ENCODE results near the gene PLOD1. TPM values are rescaled to one million over a fixed set of nuclear protein-coding genes. Genes with fewer than 3 reads are reported as not detected.

The PLOD1 gene
- polyA plus RNA-seq, 2 of the 4 experiments (the other 2 are of a cell fraction) = 53.8 to 83.9 TPM

DNA sequence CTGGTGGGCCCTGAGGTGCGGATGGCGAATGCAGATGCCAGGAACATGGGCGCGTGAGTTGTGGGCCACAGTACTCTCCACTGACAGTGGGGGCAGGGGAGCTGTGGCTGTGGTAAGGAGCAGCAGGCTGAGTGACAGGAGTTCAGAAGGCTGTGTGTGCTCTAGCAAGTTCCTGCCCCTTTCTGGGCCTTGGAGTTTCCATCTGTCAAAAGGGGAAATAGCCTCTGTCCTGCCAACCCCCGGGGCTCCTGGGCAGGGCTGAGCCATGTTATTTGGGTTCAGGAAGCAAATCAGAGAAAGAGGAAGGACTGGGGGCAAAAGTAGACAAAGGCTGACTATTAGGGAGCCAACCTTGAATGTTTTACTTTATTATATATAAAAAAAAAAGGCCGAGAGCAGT, 26.2 kb downstream of the PLOD1 start:
- no peaks in the 10 kb centered on the region for H3K4me1 ChIP-seq
- no peak overlapping the region for H3K4me2 ChIP-seq
- H3K4me3 ChIP-seq = no peak overlapping the region
- H3K27ac ChIP-seq = no peak overlapping the region
- ChIA-PET POLR2A (no interaction called here), CTCF (no interaction called here)
- TF ChIP-seq PHF8 (IDR thresholded peaks at IDR 0.05; ENCODE audit: borderline replicate concordance, low read depth) (no peak), HOXA7 (CRISPR knock-in tag; IDR thresholded peaks at IDR 0.05) (no peak), CHD2 (IDR thresholded peaks at IDR 0.05; ENCODE audit: low read length, partially characterized antibody) (no peak), CEBPB (IDR thresholded peaks at IDR 0.05) (no peak), SREBF2 (IDR thresholded peaks at IDR 0.05) (no peak), TP53 (CRISPR knock-in tag; IDR thresholded peaks at IDR 0.05) (no peak), ZSCAN20 (CRISPR knock-in tag; IDR thresholded peaks at IDR 0.05) (no peak), MYC (IDR thresholded peaks at IDR 0.05; ENCODE audit: borderline replicate concordance, low read length) (no peak), FOSB (CRISPR knock-in tag; IDR thresholded peaks at IDR 0.05) (no peak), NPAS2 (CRISPR knock-in tag; IDR thresholded peaks at IDR 0.05; ENCODE audit: borderline replicate concordance) (no peak), GATA3 (IDR thresholded peaks at IDR 0.05; ENCODE audit: borderline replicate concordance) (no peak), ZNF302 (CRISPR knock-in tag; IDR thresholded peaks at IDR 0.05) (no peak)
- TF ChIP-seq, protein P1, sequence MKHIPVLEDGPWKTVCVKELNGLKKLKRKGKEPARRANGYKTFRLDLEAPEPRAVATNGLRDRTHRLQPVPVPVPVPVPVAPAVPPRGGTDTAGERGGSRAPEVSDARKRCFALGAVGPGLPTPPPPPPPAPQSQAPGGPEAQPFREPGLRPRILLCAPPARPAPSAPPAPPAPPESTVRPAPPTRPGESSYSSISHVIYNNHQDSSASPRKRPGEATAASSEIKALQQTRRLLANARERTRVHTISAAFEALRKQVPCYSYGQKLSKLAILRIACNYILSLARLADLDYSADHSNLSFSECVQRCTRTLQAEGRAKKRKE (CRISPR knock-in tag; IDR thresholded peaks at IDR 0.05; ENCODE audit: low read depth) = no peak
- DNase-seq (ENCODE audit: low read depth in 1 of 2, low spot score in 1 of 2) (no peak), ATAC-seq (no peak), FAIRE-seq (no peak)
- 54% methylated on average over 2 of the region's 6 CpGs for WGBS (ENCODE audit: missing lambda C conversion rate)
- no peaks in the 10 kb centered on the region for H3K9me3 ChIP-seq

DNA sequence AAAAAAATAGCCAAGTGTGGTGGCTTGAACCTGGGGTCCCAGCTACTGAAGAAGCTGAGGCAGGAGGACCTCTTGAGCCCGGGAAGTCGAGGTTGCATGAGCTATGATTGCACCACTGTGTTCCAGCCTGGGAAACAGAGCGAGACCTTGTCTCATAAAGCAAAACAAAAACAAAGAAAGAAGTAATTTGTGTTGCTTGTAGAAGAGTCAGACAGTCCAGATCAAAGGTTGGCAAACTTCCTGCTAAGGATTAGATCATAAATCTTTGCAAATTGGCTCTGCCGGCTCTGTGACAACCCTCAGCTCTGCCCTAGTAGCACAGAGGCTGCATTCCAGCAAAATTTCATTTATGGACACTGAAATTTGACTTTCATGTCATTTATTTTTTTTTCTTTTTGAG, 26.7 kb downstream of the PLOD1 start:
- DNase-seq (ENCODE audit: low read depth in 1 of 2, low spot score in 1 of 2) (no peak), FAIRE-seq (no peak)
- TF ChIP-seq RCOR1 (IDR thresholded peaks at IDR 0.05; ENCODE audit: low read depth, low read length) (no peak), HDAC2 (IDR thresholded peaks at IDR 0.05) (no peak), PHF8 (IDR thresholded peaks at IDR 0.05; ENCODE audit: borderline replicate concordance, low read depth) (no peak), BHLHE40 (IDR thresholded peaks at IDR 0.05; ENCODE audit: low read depth, low read length) (no peak), POLR2A (IDR thresholded peaks at IDR 0.05; ENCODE audit: low read length) (no peak), NR3C1 (IDR thresholded peaks at IDR 0.05) (no peak), ZC3H11A (IDR thresholded peaks at IDR 0.05) (no peak), TP53 (CRISPR knock-in tag; IDR thresholded peaks at IDR 0.05) (no peak), CBX2 (IDR thresholded peaks at IDR 0.05; ENCODE audit: borderline replicate concordance, low read depth) (no peak), MAZ (IDR thresholded peaks at IDR 0.05; ENCODE audit: borderline replicate concordance, low read depth, low read length) (no peak), RARB (CRISPR knock-in tag; IDR thresholded peaks at IDR 0.05) (no peak), SREBF2 (IDR thresholded peaks at IDR 0.05) (no peak), EHF (CRISPR knock-in tag; IDR thresholded peaks at IDR 0.05) (no peak), KDM5A (IDR thresholded peaks at IDR 0.05) (no peak), SMC3 (IDR thresholded peaks at IDR 0.05) (no peak)
- TF ChIP-seq, protein P2, sequence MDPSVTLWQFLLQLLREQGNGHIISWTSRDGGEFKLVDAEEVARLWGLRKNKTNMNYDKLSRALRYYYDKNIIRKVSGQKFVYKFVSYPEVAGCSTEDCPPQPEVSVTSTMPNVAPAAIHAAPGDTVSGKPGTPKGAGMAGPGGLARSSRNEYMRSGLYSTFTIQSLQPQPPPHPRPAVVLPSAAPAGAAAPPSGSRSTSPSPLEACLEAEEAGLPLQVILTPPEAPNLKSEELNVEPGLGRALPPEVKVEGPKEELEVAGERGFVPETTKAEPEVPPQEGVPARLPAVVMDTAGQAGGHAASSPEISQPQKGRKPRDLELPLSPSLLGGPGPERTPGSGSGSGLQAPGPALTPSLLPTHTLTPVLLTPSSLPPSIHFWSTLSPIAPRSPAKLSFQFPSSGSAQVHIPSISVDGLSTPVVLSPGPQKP (IDR thresholded peaks at IDR 0.05; ENCODE audit: low read depth, low read length) = no peak
- TF ChIP-seq, protein P3, sequence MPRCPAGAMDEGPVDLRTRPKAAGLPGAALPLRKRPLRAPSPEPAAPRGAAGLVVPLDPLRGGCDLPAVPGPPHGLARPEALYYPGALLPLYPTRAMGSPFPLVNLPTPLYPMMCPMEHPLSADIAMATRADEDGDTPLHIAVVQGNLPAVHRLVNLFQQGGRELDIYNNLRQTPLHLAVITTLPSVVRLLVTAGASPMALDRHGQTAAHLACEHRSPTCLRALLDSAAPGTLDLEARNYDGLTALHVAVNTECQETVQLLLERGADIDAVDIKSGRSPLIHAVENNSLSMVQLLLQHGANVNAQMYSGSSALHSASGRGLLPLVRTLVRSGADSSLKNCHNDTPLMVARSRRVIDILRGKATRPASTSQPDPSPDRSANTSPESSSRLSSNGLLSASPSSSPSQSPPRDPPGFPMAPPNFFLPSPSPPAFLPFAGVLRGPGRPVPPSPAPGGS (IDR thresholded peaks at IDR 0.05) = no peak
- TF ChIP-seq, protein P4, sequence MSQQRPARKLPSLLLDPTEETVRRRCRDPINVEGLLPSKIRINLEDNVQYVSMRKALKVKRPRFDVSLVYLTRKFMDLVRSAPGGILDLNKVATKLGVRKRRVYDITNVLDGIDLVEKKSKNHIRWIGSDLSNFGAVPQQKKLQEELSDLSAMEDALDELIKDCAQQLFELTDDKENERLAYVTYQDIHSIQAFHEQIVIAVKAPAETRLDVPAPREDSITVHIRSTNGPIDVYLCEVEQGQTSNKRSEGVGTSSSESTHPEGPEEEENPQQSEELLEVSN (IDR thresholded peaks at IDR 0.05; ENCODE audit: borderline replicate concordance, low read depth) = no peak

More for the DNA sequence above, 26.7 kb downstream of the PLOD1 start:
- Histone ChIP-seq H3K4me1 (no peaks in the 10 kb centered on the region), H3K9me3 (no peaks in the 10 kb centered on the region), H3K27ac (no peak overlapping the region), H3K4me3 (no peak overlapping the region), H3K4me2 (no peak overlapping the region)
- ChIA-PET CTCF (no interaction called here), POLR2A (no interaction called here)
- WGBS (ENCODE audit: missing lambda C conversion rate) = 83% methylated on average over 4 of the region's 4 CpGs
- ATAC-seq = no peak

Data from A549 (cell line).